AG04450 (cell line): Measurements from ENCODE around the gene KLF2. TPM values are rescaled to one million over a fixed set of nuclear protein-coding genes. Genes with fewer than 3 reads are reported as not detected.

Experiments
- CTCF ChIA-PET: fragments of 300-600, 350-600 bp; formaldehyde crosslinking; extraction: SDS; loops from one replicate; lab custom pipeline; 2022; ENCODE audit warnings: antibody characterized with exemption, inconsistent platforms; lab: Charles Lee
- POLR2A ChIA-PET: fragments of 350-600 bp; formaldehyde crosslinking; extraction: SDS; loops from one replicate; lab custom pipeline; 2021; ENCODE audit warnings: antibody characterized with exemption, inconsistent platforms; lab: Yijun Ruan, JAX
- DNase-seq: peaks from one replicate; pipeline ENCODE4 v3.0.0-alpha.2; 2011; ENCODE audit warnings: low read depth, low spot score
- H3K27ac ChIP-seq: one replicate; pipeline ENCODE4 v1.5.1; 2012; ENCODE audit warnings: low read depth, low read length, control low read depth
- H3K27me3 ChIP-seq: one replicate; pipeline ENCODE4 v1.6.0; 2012; ENCODE audit warnings: low read length; ENCODE audit not compliant: control insufficient read depth, insufficient read depth
- H3K4me3 ChIP-seq: 2 replicates; pipeline ENCODE4 v1.5.1; 2011; ENCODE audit warnings: mild to moderate bottlenecking, low read depth, low read length, control low read depth
- H3K9me3 ChIP-seq: 2 replicates; pipeline ENCODE4 v1.5.1; 2012; ENCODE audit warnings: low read length; ENCODE audit not compliant: control insufficient read depth, insufficient read depth
- polyA plus RNA-seq: library from polyadenylated mRNA; depleted of rRNA; stranded (reverse); fragments of >200 nt; gene quantifications from 2 replicates; pipeline ENCODE4 v1.2.3, GENCODE V29; 2011
- TF ChIP-seq, protein P1 (sequence below): IDR thresholded peaks from 2 replicates; pipeline ENCODE4 v1.5.1; 2011; ENCODE audit warnings: low read depth, low read length, control low read depth, inconsistent platforms

Gene KLF2
- polyA plus RNA-seq, 1 experiment: 0.60 TPM

DNA sequence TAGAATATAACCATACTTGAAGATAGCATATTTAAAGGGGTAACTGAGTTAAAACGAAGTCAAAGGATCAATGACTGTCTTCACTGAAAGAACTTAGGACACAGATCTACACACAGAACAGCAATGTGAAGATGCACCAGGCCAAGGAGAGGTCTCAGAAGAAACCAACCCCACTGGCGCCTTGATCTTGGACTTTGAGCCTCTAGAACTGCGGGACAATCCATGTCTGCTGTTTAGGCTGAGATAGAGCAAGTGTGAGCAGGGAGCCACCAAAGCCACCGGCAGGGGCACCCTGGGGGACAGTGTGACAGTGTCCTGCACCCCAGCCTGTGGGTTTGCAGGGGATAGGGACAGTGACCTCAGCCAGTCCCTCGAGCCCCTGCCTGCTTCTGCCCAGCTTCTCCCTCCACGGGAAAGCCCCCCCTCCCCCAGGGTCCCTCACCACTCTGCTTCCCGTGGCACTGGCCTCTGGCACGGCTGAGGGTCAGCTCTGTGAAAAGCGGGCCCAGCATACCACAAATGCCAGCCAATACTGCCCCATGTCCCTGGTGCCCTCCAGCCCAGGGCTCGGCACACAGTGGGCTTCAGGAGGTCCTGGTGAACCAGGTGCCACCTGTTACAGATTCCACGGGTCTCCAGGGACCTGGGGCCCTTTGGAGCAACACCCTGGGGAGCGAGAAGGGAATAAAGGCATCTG, 40.8 kb downstream of the KLF2 start:
- no peaks in the 10 kb centered on the region for H3K27me3 ChIP-seq
- H3K27ac ChIP-seq: no peak overlapping the region
- ChIA-PET POLR2A (no interaction called here), CTCF (interaction anchor here (2.5 kb wide), 1 partner anchor 17 kb away, joined by 11 read pairs; no protein-coding TSS in a partner anchor)
- TF ChIP-seq, protein P1, sequence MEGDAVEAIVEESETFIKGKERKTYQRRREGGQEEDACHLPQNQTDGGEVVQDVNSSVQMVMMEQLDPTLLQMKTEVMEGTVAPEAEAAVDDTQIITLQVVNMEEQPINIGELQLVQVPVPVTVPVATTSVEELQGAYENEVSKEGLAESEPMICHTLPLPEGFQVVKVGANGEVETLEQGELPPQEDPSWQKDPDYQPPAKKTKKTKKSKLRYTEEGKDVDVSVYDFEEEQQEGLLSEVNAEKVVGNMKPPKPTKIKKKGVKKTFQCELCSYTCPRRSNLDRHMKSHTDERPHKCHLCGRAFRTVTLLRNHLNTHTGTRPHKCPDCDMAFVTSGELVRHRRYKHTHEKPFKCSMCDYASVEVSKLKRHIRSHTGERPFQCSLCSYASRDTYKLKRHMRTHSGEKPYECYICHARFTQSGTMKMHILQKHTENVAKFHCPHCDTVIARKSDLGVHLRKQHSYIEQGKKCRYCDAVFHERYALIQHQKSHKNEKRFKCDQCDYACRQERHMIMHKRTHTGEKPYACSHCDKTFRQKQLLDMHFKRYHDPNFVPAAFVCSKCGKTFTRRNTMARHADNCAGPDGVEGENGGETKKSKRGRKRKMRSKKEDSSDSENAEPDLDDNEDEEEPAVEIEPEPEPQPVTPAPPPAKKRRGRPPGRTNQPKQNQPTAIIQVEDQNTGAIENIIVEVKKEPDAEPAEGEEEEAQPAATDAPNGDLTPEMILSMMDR: no peak
- H3K4me3 ChIP-seq: no peak overlapping the region
- no peaks in the 10 kb centered on the region; the same call in 1 of the 2 replicates for H3K9me3 ChIP-seq
- DNase-seq: no peak

DNA sequence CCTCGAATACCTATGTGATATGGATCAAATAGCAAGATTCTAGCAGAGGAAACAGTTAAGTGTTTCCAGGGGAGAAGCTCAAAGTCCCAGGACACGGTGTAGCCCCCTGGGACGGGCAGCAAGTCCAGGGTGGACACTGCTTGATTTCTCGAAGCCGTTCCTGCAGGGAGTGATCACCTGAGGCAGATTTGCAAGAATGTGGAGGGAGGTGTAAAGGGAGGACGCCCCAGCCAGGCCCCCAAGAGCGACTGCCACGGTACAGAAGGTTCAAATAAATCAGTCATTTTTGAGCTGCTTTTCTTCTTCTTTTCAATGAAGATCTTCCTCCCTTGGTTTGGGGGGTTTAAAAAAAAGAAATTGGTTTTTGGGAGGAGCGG, 41.4 kb downstream of the KLF2 start:
- CTCF ChIA-PET: interaction anchor here (0.7 to 2.5 kb wide), 2 partner anchors 17 to 118 kb away, joined by 4 to 11 read pairs; no protein-coding TSS in a partner anchor
- Histone ChIP-seq H3K27me3 (no peaks in the 10 kb centered on the region), H3K4me3 (no peak overlapping the region), H3K27ac (no peak overlapping the region), H3K9me3 (no peaks in the 10 kb centered on the region; the same call in 1 of the 2 replicates)
- TF ChIP-seq, protein P1: no peak
- no peak for DNase-seq
- POLR2A ChIA-PET: no interaction called here

DNA sequence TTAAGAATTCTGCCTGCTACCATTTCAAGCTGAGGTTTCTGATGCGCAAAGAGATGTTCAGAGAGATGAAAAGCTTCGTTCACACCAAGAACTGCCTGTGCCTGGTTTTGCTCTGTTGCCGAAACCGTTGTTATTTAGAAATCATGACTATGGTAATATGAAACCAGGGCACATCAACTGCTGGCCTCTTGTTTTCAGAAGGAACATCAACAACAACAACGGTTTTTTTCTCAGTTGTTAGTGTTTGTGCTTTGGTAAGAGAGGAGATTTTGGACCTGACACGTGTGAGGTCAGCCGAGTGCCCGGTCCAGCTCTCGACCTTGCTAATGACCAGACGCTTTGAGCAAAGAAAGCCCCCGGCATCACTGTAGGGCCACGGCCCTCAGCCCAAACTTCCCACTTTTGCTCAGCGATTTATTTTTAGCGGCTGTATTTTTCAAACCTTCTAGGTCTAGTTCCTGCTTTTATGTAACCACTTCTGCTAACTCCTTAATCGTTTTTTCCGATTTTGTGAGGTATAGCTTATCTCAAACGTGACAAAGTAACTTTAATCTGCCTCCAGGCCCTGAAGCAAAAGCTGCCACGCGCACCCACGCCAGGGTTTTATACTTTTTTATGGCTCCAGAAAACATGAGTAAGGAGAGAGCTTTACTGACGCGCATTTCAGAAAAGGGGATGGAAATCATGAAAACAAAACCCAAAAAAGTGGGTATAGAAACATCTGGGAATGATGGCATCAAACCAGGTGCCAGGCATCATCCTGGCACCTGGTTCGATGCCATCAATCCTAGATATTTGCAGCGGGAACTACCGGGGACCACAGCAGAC, 42.0 kb downstream of the KLF2 start:
- no peak overlapping the region for H3K4me3 ChIP-seq
- H3K9me3 ChIP-seq: no peaks in the 10 kb centered on the region; the same call in 1 of the 2 replicates
- TF ChIP-seq, protein P1: no peak
- H3K27ac ChIP-seq: no peak overlapping the region
- CTCF ChIA-PET: interaction anchor here (0.6 to 2.5 kb wide), 3 partner anchors 16 to 405 kb away, joined by 3 to 11 read pairs (median 4); no protein-coding TSS in a partner anchor
- POLR2A ChIA-PET: no interaction called here
- H3K27me3 ChIP-seq: no peaks in the 10 kb centered on the region
- DNase-seq: no peak

DNA sequence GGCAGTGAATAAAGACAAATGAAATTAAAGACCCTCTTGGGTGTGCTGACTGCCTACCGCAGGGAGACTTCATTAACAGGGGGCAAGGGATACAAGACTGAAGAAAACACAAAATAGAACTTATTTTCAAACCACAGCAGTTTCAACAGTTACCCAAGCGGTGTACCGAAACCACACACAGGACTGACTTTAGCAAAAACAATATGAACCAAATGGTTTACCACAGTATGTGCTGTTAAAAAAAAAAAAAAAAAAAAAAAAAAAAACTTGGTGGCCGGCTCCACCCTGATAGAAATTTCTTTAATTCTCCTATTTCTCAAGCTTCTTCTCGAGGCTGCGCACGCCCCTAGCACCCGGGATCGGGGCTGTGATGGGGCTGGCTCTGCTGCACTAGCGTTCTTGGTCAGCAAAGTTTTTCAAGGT, 42.6 kb downstream of the KLF2 start:
- ChIA-PET POLR2A (no interaction called here), CTCF (interaction anchor here (0.5 to 2.5 kb wide), 3 partner anchors 15 to 405 kb away, joined by 3 to 11 read pairs (median 5); no protein-coding TSS in a partner anchor)
- H3K27me3 ChIP-seq: no peaks in the 10 kb centered on the region
- no peak overlapping the region for H3K27ac ChIP-seq
- no peak for DNase-seq
- H3K9me3 ChIP-seq: no peaks in the 10 kb centered on the region; the same call in 1 of the 2 replicates
- TF ChIP-seq, protein P1: no peak
- H3K4me3 ChIP-seq: no peak overlapping the region
